K562 (cell line): ENCODE measurements around the gene RAD21L1. TPM values are rescaled to one million over a fixed set of nuclear protein-coding genes. Genes with fewer than 3 reads are reported as not detected.
A peak's percentile ranks its signal among the peaks of the same experiment; 100 is the strongest.

ENCODE experiments used
- ARHGAP35 ChIP-seq: fragments of 450-650 bp; IDR thresholded peaks from 2 replicates; pipeline ENCODE4 v1.6.1; 2018; ENCODE audit not compliant: partially characterized antibody
- BRD4 ChIP-seq: fragments of 200-600 bp; sonication (generic); IDR thresholded peaks from 2 replicates; pipeline ENCODE4 v1.6.1; 2017; ENCODE audit warnings: inconsistent platforms
- ELF4 ChIP-seq: fragments of 450-650 bp; formaldehyde crosslinking; IDR thresholded peaks from 2 replicates; pipeline ENCODE4 v1.4.0; 2022; ENCODE audit warnings: missing genetic modification characterization
- ETS2 ChIP-seq: IDR thresholded peaks from 2 replicates; pipeline ENCODE4 v1.6.1; 2016; ENCODE audit warnings: borderline replicate concordance, missing genetic modification characterization, mild to moderate bottlenecking, moderate library complexity, missing compliant biosample characterization; ENCODE audit not compliant: poor library complexity, severe bottlenecking
- GABPB2 ChIP-seq: fragments of 250-450 bp; sonication (Bioruptor Pico); conservative IDR thresholded peaks from 2 replicates; pipeline ENCODE4 v1.5.1; 2021; ENCODE audit warnings: mild to moderate bottlenecking
- IRF2 ChIP-seq: sonication (generic); formaldehyde crosslinking; IDR thresholded peaks from 2 replicates; pipeline ENCODE4 v1.8.1; 2022; ENCODE audit warnings: mild to moderate bottlenecking, missing genetic modification reagents
- KHSRP ChIP-seq: fragments of 450-650 bp; IDR thresholded peaks from 2 replicates; pipeline ENCODE4 v1.6.1; 2017
- KLF13 ChIP-seq: fragments of 450-650 bp; IDR thresholded peaks from 2 replicates; pipeline ENCODE4 v1.6.1; 2016; ENCODE audit warnings: missing genetic modification characterization, low read depth, mild to moderate bottlenecking, missing compliant biosample characterization, moderate library complexity, borderline replicate concordance
- MCM7 ChIP-seq, 2 experiments: fragments of 450-650 bp; IDR thresholded peaks; 2 replicates each; pipeline ENCODE4 v1.6.1; 2016 to 2018
- NCOA2 ChIP-seq, 2 experiments: fragments of 450-650 bp; IDR thresholded peaks; 2 replicates each; pipeline ENCODE4 v1.6.1; 2018; ENCODE audit warnings: mild to moderate bottlenecking in 2 of 2, moderate library complexity in 1 of 2; ENCODE audit not compliant: partially characterized antibody in 2 of 2
- NRF1 ChIP-seq, 2 experiments: fragments of 450-650 bp; IDR thresholded peaks in 1 of 2; conservative IDR thresholded peaks in 1 of 2; 2 replicates each; pipeline ENCODE4 v1.6.1; 2014; ENCODE audit warnings: mild to moderate bottlenecking in 2 of 2
- OTX1 ChIP-seq: fragments of 450-650 bp; formaldehyde crosslinking; IDR thresholded peaks from 2 replicates; pipeline ENCODE4 v1.4.0; 2022; ENCODE audit warnings: mild to moderate bottlenecking
- RAD21 ChIP-seq, 2 experiments: fragments of 250-450 bp in 1 of 2; fragments of 450-650 bp in 1 of 2; sonication (Bioruptor Pico) in 1 of 2; formaldehyde crosslinking in 1 of 2; IDR thresholded peaks in 1 of 2; conservative IDR thresholded peaks in 1 of 2; 2 replicates each; pipeline versions ENCODE4 v1.4.0 to v1.8.0; 2020 to 2022; ENCODE audit warnings: mild to moderate bottlenecking in 2 of 2, moderate library complexity in 1 of 2
- THAP12 ChIP-seq: fragments of 250-450 bp; sonication (Bioruptor Pico); IDR thresholded peaks from 2 replicates; pipeline ENCODE4 v1.9.0; 2021; ENCODE audit warnings: mild to moderate bottlenecking, inconsistent platforms
- TRIM24 ChIP-seq, 2 experiments: fragments of 450-650 bp; IDR thresholded peaks; 2 replicates each; pipeline ENCODE4 v1.6.1; 2016
- ZBTB34 ChIP-seq: fragments of 250-450 bp; sonication (Bioruptor Pico); IDR thresholded peaks from 2 replicates; pipeline ENCODE4 v1.8.0; 2021; ENCODE audit warnings: mild to moderate bottlenecking, moderate library complexity
- ZNF133 ChIP-seq: fragments of 250-450 bp; sonication (Bioruptor Pico); IDR thresholded peaks from 2 replicates; pipeline ENCODE4 v1.4.0; 2020; ENCODE audit warnings: mild to moderate bottlenecking
- polyA plus RNA-seq, 8 experiments: library from polyadenylated mRNA; depleted of rRNA in 4 of 8; stranded (reverse) in 5 of 8; unstranded in 3 of 8; fragments of >200 nt; fragmentation: Nextera tagmentation in 2 of 8; fragmentation: Illumina TruSeq in 1 of 8; extraction: Ambion mirVana in 2 of 8; extraction: Trizol in 1 of 8; gene quantifications; 2 replicates each; pipeline versions ENCODE4 v1.2.1 to v1.2.3, GENCODE V29; 2011 to 2014; ENCODE audit warnings: inconsistent platforms in 1 of 8, missing spikeins in 1 of 8
- total RNA-seq, 7 experiments: library from RNA; depleted of rRNA in 6 of 7; stranded (reverse); fragments of >200 nt in 6 of 7; fragmentation: Illumina TruSeq in 2 of 7; extraction: Trizol in 2 of 7; gene quantifications; 2 replicates each; pipeline versions ENCODE4 v1.2.1 to v1.2.3, GENCODE V29; 2011 to 2021; ENCODE audit warnings: low replicate concordance in 1 of 7
- TF ChIP-seq, protein P1 (sequence below), 2 experiments: fragments of 450-650 bp in 1 of 2; IDR thresholded peaks; 2 replicates each; pipeline ENCODE4 v1.6.1; 2011 to 2017; ENCODE audit warnings: low read depth in 2 of 2, antibody characterized with exemption in 1 of 2, borderline replicate concordance in 1 of 2, low read length in 1 of 2, mild to moderate bottlenecking in 1 of 2, mixed read lengths in 1 of 2; ENCODE audit not compliant: control insufficient read depth in 1 of 2
- TF ChIP-seq, protein P2 (sequence below): fragments of 450-650 bp; IDR thresholded peaks from 2 replicates; pipeline ENCODE4 v1.6.1; 2016; ENCODE audit warnings: borderline replicate concordance

Gene RAD21L1
- total and polyA plus RNA-seq, 9 of the 15 experiments (the other 6 are each of a cell fraction or from before 2014, with no cell fraction given) = 0.17 to 1.7 (median 0.45) TPM; not detected in 1

DNA sequence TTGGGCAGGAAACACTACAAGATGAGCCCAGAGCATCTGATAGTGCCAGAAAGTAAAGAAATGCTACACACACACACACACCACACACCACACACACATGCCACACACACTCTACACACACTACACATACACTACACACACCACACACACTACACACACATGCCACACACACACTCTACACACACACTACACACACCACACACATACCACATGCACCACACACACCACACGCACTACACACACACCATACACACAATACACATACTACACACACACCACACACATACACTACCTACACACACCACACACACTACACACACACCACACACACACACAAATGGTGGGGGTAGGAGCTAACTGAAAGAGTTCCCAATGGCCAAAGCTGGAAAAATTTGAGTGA lies 37.5 kb upstream of the RAD21L1 start (continued):
- TF ChIP-seq, protein P1, sequence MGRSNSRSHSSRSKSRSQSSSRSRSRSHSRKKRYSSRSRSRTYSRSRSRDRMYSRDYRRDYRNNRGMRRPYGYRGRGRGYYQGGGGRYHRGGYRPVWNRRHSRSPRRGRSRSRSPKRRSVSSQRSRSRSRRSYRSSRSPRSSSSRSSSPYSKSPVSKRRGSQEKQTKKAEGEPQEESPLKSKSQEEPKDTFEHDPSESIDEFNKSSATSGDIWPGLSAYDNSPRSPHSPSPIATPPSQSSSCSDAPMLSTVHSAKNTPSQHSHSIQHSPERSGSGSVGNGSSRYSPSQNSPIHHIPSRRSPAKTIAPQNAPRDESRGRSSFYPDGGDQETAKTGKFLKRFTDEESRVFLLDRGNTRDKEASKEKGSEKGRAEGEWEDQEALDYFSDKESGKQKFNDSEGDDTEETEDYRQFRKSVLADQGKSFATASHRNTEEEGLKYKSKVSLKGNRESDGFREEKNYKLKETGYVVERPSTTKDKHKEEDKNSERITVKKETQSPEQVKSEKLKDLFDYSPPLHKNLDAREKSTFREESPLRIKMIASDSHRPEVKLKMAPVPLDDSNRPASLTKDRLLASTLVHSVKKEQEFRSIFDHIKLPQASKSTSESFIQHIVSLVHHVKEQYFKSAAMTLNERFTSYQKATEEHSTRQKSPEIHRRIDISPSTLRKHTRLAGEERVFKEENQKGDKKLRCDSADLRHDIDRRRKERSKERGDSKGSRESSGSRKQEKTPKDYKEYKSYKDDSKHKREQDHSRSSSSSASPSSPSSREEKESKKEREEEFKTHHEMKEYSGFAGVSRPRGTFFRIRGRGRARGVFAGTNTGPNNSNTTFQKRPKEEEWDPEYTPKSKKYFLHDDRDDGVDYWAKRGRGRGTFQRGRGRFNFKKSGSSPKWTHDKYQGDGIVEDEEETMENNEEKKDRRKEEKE (IDR thresholded peaks at IDR 0.05; ENCODE audit: borderline replicate concordance in 1 of 2, control insufficient read depth in 1 of 2, low read depth in 2 of 2, low read length in 1 of 2) = peak in 1 of 2 experiments; percentile 31; a peak in 1 of 4 replicates
- TF ChIP-seq GABPB2 (CRISPR knock-in tag) (no peak), ZNF133 (no peak), MCM7 (IDR thresholded peaks at IDR 0.05) (peak in 1 of 2 experiments; percentile 70; a peak in 1 of 4 replicates), BRD4 (no peak), TRIM24 (IDR thresholded peaks at IDR 0.05) (0 out of 4 replicates have a peak, but pooled peaks of 1 of the 2 experiments have one; percentile 34), OTX1 (peak; percentile 84; the same call in 1 of the 2 replicates), RAD21 (CRISPR knock-in tag; conservative IDR thresholded peaks at IDR 0.05 in 1 of 2, IDR thresholded peaks at IDR 0.05 in 1 of 2) (no peak), THAP12 (CRISPR knock-in tag) (no peak), ELF4 (peak; percentile 68; the same call in 1 of the 2 replicates), KLF13 (tag) (no peak), KHSRP (peak; percentile 55), NRF1 (conservative IDR thresholded peaks at IDR 0.05 in 1 of 2, IDR thresholded peaks at IDR 0.05 in 1 of 2) (no peak), ZBTB34 (CRISPR knock-in tag) (no peak), NCOA2 (IDR thresholded peaks at IDR 0.05; ENCODE audit: partially characterized antibody in 2 of 2) (peak in 1 of 2 experiments; percentile 54), IRF2 (CRISPR knock-in tag) (no peak), ETS2 (tag) (no peak), ARHGAP35 (peak; percentile 80)
- TF ChIP-seq, protein P2, sequence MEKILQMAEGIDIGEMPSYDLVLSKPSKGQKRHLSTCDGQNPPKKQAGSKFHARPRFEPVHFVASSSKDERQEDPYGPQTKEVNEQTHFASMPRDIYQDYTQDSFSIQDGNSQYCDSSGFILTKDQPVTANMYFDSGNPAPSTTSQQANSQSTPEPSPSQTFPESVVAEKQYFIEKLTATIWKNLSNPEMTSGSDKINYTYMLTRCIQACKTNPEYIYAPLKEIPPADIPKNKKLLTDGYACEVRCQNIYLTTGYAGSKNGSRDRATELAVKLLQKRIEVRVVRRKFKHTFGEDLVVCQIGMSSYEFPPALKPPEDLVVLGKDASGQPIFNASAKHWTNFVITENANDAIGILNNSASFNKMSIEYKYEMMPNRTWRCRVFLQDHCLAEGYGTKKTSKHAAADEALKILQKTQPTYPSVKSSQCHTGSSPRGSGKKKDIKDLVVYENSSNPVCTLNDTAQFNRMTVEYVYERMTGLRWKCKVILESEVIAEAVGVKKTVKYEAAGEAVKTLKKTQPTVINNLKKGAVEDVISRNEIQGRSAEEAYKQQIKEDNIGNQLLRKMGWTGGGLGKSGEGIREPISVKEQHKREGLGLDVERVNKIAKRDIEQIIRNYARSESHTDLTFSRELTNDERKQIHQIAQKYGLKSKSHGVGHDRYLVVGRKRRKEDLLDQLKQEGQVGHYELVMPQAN = peak; percentile 65
